Measurements from ENCODE around the gene FABP7. TPM values are rescaled to one million over a fixed set of nuclear protein-coding genes. Genes with fewer than 3 reads are reported as not detected.

FABP7 gene
- total RNA-seq, 1 donor from 2014 or later: not detected

DNA sequence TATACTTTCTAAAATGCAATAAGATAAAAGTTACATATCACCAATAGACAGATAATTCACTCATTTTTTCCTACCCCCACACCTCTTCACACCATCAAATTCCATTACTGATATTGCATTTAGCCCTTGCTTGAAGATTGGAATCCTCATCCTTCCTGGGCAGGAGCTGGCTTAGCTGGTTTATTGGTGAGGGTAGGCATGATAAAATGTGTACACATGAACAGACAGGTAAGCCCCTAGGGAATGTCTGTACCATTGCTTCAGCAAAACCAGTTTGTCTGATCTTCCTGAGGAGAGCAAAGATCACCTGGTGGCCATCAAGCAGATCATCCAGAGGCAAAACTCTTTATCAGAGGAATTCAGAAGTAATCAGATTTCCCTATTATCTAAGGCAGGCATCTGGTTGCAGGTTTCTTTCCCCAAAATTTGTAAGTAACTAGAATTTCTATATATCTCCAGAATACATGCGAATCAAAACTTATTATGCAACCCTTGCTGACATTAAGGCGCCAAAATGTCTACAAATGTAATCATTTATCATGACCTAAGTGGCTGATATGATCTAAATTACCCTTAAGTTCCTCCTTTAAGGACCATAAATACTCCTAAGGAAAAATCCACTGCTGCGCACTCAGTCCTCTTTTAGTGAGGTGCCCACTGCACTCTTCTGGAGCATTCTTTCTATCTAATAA, 6.6 kb upstream of the FABP7 start:
- TF ChIP-seq, protein P1, sequence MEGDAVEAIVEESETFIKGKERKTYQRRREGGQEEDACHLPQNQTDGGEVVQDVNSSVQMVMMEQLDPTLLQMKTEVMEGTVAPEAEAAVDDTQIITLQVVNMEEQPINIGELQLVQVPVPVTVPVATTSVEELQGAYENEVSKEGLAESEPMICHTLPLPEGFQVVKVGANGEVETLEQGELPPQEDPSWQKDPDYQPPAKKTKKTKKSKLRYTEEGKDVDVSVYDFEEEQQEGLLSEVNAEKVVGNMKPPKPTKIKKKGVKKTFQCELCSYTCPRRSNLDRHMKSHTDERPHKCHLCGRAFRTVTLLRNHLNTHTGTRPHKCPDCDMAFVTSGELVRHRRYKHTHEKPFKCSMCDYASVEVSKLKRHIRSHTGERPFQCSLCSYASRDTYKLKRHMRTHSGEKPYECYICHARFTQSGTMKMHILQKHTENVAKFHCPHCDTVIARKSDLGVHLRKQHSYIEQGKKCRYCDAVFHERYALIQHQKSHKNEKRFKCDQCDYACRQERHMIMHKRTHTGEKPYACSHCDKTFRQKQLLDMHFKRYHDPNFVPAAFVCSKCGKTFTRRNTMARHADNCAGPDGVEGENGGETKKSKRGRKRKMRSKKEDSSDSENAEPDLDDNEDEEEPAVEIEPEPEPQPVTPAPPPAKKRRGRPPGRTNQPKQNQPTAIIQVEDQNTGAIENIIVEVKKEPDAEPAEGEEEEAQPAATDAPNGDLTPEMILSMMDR (conservative IDR thresholded peaks at IDR 0.05; ENCODE audit: low read depth, low read length): no peak
- DNase-seq (ENCODE audit: low read depth): no peak

DNA sequence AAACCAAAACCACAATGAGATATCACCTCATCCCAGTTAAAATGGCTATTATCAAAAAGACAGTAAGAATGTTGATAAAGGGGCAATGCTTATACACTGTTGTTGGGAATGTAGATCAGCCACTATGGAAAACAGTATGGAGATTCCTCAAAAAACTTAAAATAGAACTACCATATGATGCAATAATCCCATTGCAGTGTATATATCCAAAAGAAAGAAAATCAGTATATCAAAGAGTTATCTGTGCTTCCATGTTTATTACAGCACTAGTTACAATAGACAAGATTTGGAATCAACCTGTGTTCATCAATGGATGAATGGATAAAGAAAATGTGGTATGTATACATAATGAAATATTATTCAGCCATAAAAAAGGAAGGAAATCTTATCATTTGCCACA, 3.5 kb upstream of the FABP7 start:
- TF ChIP-seq, protein P1 (conservative IDR thresholded peaks at IDR 0.05; ENCODE audit: low read depth, low read length): no peak
- no peak overlapping the region for H3K4me3 ChIP-seq (ENCODE audit: low read depth, low read length)
- DNase-seq (ENCODE audit: low read depth): no peak

More for the DNA sequence above, 6.6 kb upstream of the FABP7 start:
- H3K4me3 ChIP-seq (ENCODE audit: low read depth, low read length): no peak overlapping the region

DNA sequence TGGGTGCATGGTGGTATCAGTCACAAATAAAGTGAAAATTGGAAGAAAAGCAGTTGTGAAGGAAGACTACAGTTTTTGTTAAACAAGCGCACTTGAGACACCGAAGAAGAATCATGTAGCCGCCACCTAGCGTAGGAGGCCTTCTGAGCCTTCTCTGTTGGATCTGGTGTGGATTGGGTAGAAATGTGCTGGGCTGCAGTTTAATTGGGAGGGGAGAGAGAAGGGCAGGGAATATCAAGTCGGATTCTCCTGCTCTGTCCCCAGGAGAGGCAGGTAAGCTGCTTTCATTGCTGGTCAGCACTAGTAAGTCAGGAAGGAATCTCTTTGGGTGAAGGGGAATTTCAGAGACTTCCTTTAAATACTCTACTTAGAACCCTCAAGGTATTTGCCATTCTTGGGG, 1.2 kb upstream of the FABP7 start:
- no peak overlapping the region for H3K4me3 ChIP-seq (ENCODE audit: low read depth, low read length)
- TF ChIP-seq, protein P1 (conservative IDR thresholded peaks at IDR 0.05; ENCODE audit: low read depth, low read length): no peak
- DNase-seq (ENCODE audit: low read depth): no peak

DNA sequence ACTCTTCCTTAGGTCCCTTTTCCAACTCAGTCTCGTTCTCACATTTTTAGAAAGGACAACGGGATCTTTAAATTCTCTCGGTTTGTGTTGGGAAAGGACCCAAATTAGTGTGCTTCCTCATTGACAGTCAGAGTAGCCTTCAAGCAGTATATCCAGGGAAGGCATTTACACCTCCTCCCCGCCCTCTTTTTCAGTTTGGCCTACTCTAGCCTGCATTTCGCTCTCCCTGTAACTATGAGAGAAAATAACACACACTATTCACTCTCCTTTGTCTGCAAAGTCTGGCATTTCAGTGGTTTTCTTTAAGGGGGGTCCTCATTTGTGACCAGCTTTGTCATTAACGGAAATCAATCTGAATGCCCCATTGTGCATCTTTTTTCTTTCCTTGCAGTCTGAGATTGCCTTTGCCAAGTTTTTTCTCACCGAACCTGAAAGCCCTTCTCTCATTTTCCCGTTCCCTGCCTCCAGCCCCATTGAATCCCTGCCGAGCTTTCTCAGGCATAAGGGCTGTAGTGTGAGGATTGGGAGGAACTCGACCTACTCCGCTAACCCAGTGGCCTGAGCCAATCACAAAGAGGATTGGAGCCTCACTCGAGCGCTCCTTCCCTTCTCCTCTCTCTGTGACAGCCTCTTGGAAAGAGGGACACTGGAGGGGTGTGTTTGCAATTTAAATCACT, 393 bp upstream of the FABP7 start:
- DNase-seq (ENCODE audit: low read depth): no peak
- TF ChIP-seq, protein P1 (conservative IDR thresholded peaks at IDR 0.05; ENCODE audit: low read depth, low read length): no peak

DNA sequence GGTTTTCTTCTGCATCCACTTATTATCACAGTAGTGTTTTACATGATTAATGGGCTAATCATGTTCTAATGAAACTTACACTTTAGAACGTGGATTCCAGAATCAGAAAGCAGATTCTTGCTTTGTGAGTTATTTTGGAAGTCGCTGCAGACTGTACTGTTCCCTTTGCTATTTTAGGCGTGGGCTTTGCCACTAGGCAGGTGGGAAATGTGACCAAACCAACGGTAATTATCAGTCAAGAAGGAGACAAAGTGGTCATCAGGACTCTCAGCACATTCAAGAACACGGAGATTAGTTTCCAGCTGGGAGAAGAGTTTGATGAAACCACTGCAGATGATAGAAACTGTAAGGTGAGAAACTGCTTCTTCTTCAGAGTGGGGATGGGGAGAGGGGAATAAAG, 598 bp downstream of the FABP7 start:
- no peak overlapping the region for H3K4me3 ChIP-seq (ENCODE audit: low read depth, low read length)
- DNase-seq (ENCODE audit: low read depth): no peak
- TF ChIP-seq, protein P1 (conservative IDR thresholded peaks at IDR 0.05; ENCODE audit: low read depth, low read length): no peak

More for the DNA sequence above, 393 bp upstream of the FABP7 start:
- no peak overlapping the region for H3K4me3 ChIP-seq (ENCODE audit: low read depth, low read length)

DNA sequence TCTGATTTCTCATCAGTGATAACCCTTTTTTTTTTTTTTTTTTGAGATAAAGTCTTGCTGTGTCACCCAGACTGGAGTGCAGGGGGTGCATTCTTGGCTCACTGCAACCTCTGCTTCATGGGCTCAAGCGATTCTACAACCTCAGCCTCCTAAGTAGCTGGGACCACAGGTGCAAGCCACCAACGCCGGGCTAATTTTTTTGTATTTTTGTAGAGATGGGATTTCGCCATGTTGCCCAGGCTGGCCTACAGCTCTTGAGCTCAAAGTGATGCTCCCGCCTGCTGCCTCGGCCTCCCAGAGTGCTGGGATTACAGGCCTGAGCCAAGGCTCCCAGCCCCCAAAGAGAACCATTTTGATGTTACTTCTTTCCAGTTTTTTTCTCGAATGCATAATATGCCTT, 2.2 kb downstream of the FABP7 start:
- TF ChIP-seq, protein P1 (conservative IDR thresholded peaks at IDR 0.05; ENCODE audit: low read depth, low read length): no peak
- H3K4me3 ChIP-seq (ENCODE audit: low read depth, low read length): no peak overlapping the region
- DNase-seq (ENCODE audit: low read depth): no peak
